Loucy (cell line): ENCODE results near the gene BPTF.

Source experiments
- H2AFZ ChIP-seq: fragments of 200-600 bp; sonication (generic); 2 replicates; pipeline ENCODE4 v1.6.0; 2016; ENCODE audit warnings: antibody characterized with exemption, mild to moderate bottlenecking, low read length, moderate library complexity
- H3F3A ChIP-seq: fragments of 200-600 bp; 2 replicates; pipeline ENCODE4 v1.6.0; 2016; ENCODE audit warnings: antibody characterized with exemption, low read depth, mild to moderate bottlenecking
- H3K27me3 ChIP-seq: fragments of 200-600 bp; sonication (generic); 2 replicates; pipeline ENCODE4 v1.6.1; 2014; ENCODE audit warnings: low read length, mild to moderate bottlenecking; ENCODE audit not compliant: insufficient read depth, poor library complexity, severe bottlenecking
- H3K36me3 ChIP-seq: fragments of 200-600 bp; sonication (generic); 2 replicates; pipeline ENCODE4 v1.6.1; 2016; ENCODE audit warnings: low read length; ENCODE audit not compliant: insufficient read depth
- H3K4me1 ChIP-seq: fragments of 200-600 bp; sonication (generic); 2 replicates; pipeline ENCODE4 v1.5.1; 2014; ENCODE audit warnings: low read length, mild to moderate bottlenecking; ENCODE audit not compliant: insufficient read depth, poor library complexity, severe bottlenecking
- H3K4me2 ChIP-seq: fragments of 200-600 bp; sonication (generic); 2 replicates; pipeline ENCODE4 v1.6.0; 2014; ENCODE audit warnings: antibody characterized with exemption, low read length, low read depth, mild to moderate bottlenecking; ENCODE audit not compliant: poor library complexity, severe bottlenecking
- H3K4me3 ChIP-seq: fragments of 200-600 bp; sonication (generic); 2 replicates; pipeline ENCODE4 v1.5.1; 2014; ENCODE audit warnings: low read length, mild to moderate bottlenecking, mixed read lengths; ENCODE audit not compliant: poor library complexity, severe bottlenecking
- H3K79me2 ChIP-seq: fragments of 200-600 bp; sonication (generic); 2 replicates; pipeline ENCODE4 v1.6.1; 2014; ENCODE audit warnings: low read length; ENCODE audit not compliant: insufficient read depth
- H3K9ac ChIP-seq: fragments of 200-600 bp; sonication (generic); 2 replicates; pipeline ENCODE4 v1.6.0; 2014; ENCODE audit warnings: mild to moderate bottlenecking, low read depth, low read length, moderate library complexity; ENCODE audit not compliant: poor library complexity, severe bottlenecking
- H3K9me2 ChIP-seq: fragments of 200-600 bp; sonication (generic); replicated peaks from 2 replicates; pipeline ENCODE4 v1.6.1; 2016; ENCODE audit warnings: low read depth, low read length, mixed read lengths
- H3K9me3 ChIP-seq: fragments of 200-600 bp; sonication (generic); 2 replicates; pipeline ENCODE4 v1.6.1; 2014; ENCODE audit warnings: mild to moderate bottlenecking, antibody characterized with exemption, low read length, low read depth; ENCODE audit not compliant: insufficient read depth
- H4K20me1 ChIP-seq: fragments of 200-600 bp; sonication (generic); 2 replicates; pipeline ENCODE4 v1.6.0; 2014; ENCODE audit warnings: antibody characterized with exemption, low read length, mild to moderate bottlenecking; ENCODE audit not compliant: insufficient read depth, poor library complexity, severe bottlenecking
- CTCF ChIP-seq: fragments of 200-600 bp; sonication (generic); conservative IDR thresholded peaks from 2 replicates; pipeline ENCODE4 v1.5.1; 2014; ENCODE audit warnings: mild to moderate bottlenecking, antibody characterized with exemption, low read length
- EZH2phosphoT487 ChIP-seq: fragments of 200-600 bp; IDR thresholded peaks from 2 replicates; pipeline ENCODE4 v1.6.1; 2018; ENCODE audit warnings: antibody characterized with exemption, mild to moderate bottlenecking, moderate library complexity, borderline replicate concordance

The BPTF gene

GRCh38 chr17:67868176-67868575, 42.9 kb downstream of the BPTF start:
- no peak for TF ChIP-seq CTCF
- TF ChIP-seq EZH2phosphoT487 = no peak
- Histone ChIP-seq H3K79me2 (peaks cover 81% of the 10 kb centered on the region), H3K27me3 (no peaks in the 10 kb centered on the region), H3K9me3 (no peaks in the 10 kb centered on the region), H3K4me2 (no peak overlapping the region), H3K9ac (no peak overlapping the region), H4K20me1 (peaks cover 75% of the 10 kb centered on the region), H3K9me2 (no peaks in the 10 kb centered on the region), H3K4me3 (no peak overlapping the region), H3F3A (no peaks in the 10 kb centered on the region), H3K4me1 (no peaks in the 10 kb centered on the region), H3K36me3 (peaks cover 53% of the 10 kb centered on the region), H2AFZ (no peak overlapping the region)

GRCh38 chr17:67879662-67880061, 54.4 kb downstream of the BPTF start:
- TF ChIP-seq CTCF (no peak), EZH2phosphoT487 (no peak)
- Histone ChIP-seq H3K4me2 (no peak overlapping the region), H3K27me3 (no peaks in the 10 kb centered on the region), H2AFZ (no peak overlapping the region), H3F3A (no peaks in the 10 kb centered on the region), H3K9me3 (no peaks in the 10 kb centered on the region), H3K36me3 (peaks cover 65% of the 10 kb centered on the region; the same call in 1 of the 2 replicates), H3K4me3 (no peak overlapping the region), H3K9ac (no peak overlapping the region), H3K9me2 (no peaks in the 10 kb centered on the region), H3K79me2 (peaks cover 26% of the 10 kb centered on the region; the same call in 1 of the 2 replicates), H3K4me1 (no peaks in the 10 kb centered on the region), H4K20me1 (peaks cover 12% of the 10 kb centered on the region)

- no peaks in the 10 kb centered on the region for H3F3A ChIP-seq
- H3K4me3 ChIP-seq = no peak overlapping the region
- no peak overlapping the region for H3K9ac ChIP-seq
- H3K36me3 ChIP-seq = peaks cover 64% of the 10 kb centered on the region; the same call in 1 of the 2 replicates
- peaks cover 9% of the 10 kb centered on the region for H4K20me1 ChIP-seq
- no peaks in the 10 kb centered on the region for H3K9me2 ChIP-seq
- TF ChIP-seq CTCF (no peak), EZH2phosphoT487 (no peak)
- H3K4me2 ChIP-seq = no peak overlapping the region
- no peak overlapping the region for H2AFZ ChIP-seq
- no peaks in the 10 kb centered on the region for H3K9me3 ChIP-seq
- H3K4me1 ChIP-seq = no peaks in the 10 kb centered on the region
- H3K79me2 ChIP-seq = peaks cover 26% of the 10 kb centered on the region; the same call in 1 of the 2 replicates
- H3K27me3 ChIP-seq = no peaks in the 10 kb centered on the region
Observed at GRCh38 chr17:67881083-67881482, 55.8 kb downstream of the BPTF start.
